Measurements from ENCODE around the gene ENDOD1.

DNA sequence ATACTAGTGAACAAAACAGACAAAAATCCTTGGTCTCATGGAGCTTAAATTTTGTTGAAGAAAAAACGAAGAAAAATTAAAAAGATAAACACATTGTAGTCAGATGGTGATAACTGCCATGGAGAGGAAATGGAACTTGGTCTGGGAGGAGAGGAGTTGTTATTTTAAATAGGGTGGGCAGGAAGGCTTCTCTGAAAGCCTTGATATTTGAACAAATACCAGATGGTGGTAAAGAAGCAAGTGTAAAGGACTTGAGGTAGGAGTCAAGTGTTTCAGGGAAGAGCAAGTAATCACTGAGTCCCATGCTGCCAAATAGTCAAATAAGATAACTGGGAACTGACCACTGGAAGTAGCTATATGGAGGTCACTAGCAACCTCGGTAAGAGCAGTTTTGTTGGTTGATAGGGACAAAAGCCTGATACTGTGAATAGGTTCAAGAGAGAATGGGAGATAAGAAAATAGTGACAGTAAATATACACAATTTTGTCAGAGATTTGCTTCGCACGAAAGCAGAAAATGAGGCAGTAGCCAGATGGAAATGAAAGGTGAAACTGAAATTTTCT is 86.3 kb downstream of the ENDOD1 start:
- TF ChIP-seq TCF7L2 (IDR thresholded peaks at IDR 0.05; ENCODE audit: low read depth, low read length) (no peak), CTCF (IDR thresholded peaks at IDR 0.05) (no peak), POLR2AphosphoS5 (IDR thresholded peaks at IDR 0.05; ENCODE audit: low read depth, low read length) (no peak), SIN3A (IDR thresholded peaks at IDR 0.05; ENCODE audit: borderline replicate concordance, insufficient read depth, low read depth, low read length) (no peak)
